Gastroesophageal sphincter (tissue), 4 donors: ENCODE data around the gene KLK11. TPM values are rescaled to one million over a fixed set of nuclear protein-coding genes. Genes with fewer than 3 reads are reported as not detected.

Experiments used
- ATAC-seq: fragments of 150-250 bp; one replicate; pipeline ENCODE4 v1.9.1; 2016; ENCODE audit warnings: mild to moderate bottlenecking, moderate library complexity
- H3K27ac ChIP-seq, 4 donors: fragments of 200-600 bp; sonication (generic) in 3 of 4; 1 replicate in 3 of 4; 2 replicates in 1 of 4; pipeline ENCODE4 v1.5.1; 2016 to 2019
- H3K27me3 ChIP-seq: fragments of 200-600 bp; sonication (generic); one replicate; pipeline ENCODE4 v1.5.1; 2019
- H3K36me3 ChIP-seq, 2 donors: fragments of 200-600 bp; sonication (generic); one replicate each; pipeline ENCODE4 v1.5.1; 2019; ENCODE audit warnings: control low read depth in 1 of 2
- H3K4me1 ChIP-seq, 3 donors: fragments of 200-600 bp; sonication (generic); 1 replicate in 2 of 3; 2 replicates in 1 of 3; pipeline ENCODE4 v1.5.1; 2016 to 2019; ENCODE audit warnings: control low read depth in 2 of 3
- H3K4me3 ChIP-seq, 2 donors: fragments of 200-600 bp; sonication (generic); one replicate each; pipeline ENCODE4 v1.5.1; 2019; ENCODE audit warnings: mild to moderate bottlenecking in 1 of 2, moderate library complexity in 1 of 2
- H3K9me3 ChIP-seq, 3 donors: fragments of 200-600 bp; sonication (generic); one replicate each; pipeline ENCODE4 v1.5.1; 2017 to 2019; ENCODE audit warnings: control low read depth in 2 of 3
- EP300 ChIP-seq: sonication (generic); formaldehyde crosslinking; IDR thresholded peaks from one replicate; pipeline ENCODE4 v1.6.1; 2017; ENCODE audit warnings: antibody characterized with exemption, mild to moderate bottlenecking
- POLR2A ChIP-seq, 2 donors: fragments of 450-650 bp; IDR thresholded peaks; one replicate each; pipeline ENCODE4 v1.6.1; 2017; ENCODE audit warnings: antibody characterized with exemption in 2 of 2, mild to moderate bottlenecking in 2 of 2, moderate library complexity in 1 of 2
- POLR2AphosphoS5 ChIP-seq: sonication (generic); formaldehyde crosslinking; IDR thresholded peaks from one replicate; pipeline ENCODE4 v1.6.1; 2017; ENCODE audit warnings: antibody characterized with exemption
- WGBS, 2 donors: methylation state at CpG; one replicate each; pipeline ENCODE4 v1.1.5; 2018; ENCODE audit warnings: low coverage in 1 of 2; 5-methylcytosine and 5-hydroxymethylcytosine counted together
- total RNA-seq, 4 donors: library from RNA; depleted of rRNA; stranded (reverse); fragments of >200 nt; gene quantifications; one replicate each; pipeline ENCODE4 v1.1.0, GENCODE V29; 2016
- TF ChIP-seq, protein P1 (sequence below), 4 experiments: fragments of 200-600 bp in 2 of 4; fragments of 450-650 bp in 2 of 4; sonication (generic) in 1 of 4; IDR thresholded peaks; one replicate each; pipeline ENCODE4 v1.5.1; 2017 to 2019; ENCODE audit warnings: antibody characterized with exemption in 4 of 4, mild to moderate bottlenecking in 2 of 4, moderate library complexity in 2 of 4

KLK11 gene
- total RNA-seq, 4 donors from 2014 or later = 0.78 to 12.3 TPM; not detected in 2

DNA sequence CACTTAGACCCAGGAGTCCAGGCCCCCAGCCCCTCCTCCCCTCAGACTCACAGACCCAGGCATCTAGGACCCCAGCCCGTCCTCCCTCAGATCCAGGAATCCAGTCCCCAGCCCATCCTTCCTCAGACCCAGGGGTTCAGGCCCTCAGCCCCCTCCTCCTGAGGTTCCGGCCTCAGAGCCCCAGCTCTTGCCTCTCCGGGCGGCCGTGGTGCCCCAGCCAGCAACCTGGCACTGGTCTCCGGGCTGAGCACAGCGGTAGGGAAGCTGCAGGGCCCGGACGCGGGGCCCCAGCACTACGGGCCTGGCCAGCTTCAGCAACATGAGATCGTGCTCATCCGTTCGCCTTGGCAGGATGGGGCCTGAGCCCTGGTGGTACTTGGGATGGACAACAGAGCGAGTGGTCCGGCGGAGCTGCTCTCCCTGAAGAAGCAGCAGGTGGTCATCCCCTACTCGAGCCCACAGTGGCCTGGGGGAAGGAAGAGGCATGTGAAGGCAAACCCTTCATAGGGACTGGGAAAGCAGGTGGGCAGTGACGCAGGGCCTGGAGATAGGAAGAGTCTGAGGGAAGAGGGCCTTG is 10.6 kb downstream of the KLK11 start:
- Histone ChIP-seq H3K27me3 (peaks cover 97% of the 10 kb centered on the region), H3K4me3 (no peak overlapping the region), H3K9me3 (no peaks in the 10 kb centered on the region), H3K27ac (no peak overlapping the region), H3K36me3 (no peaks in the 10 kb centered on the region), H3K4me1 (peaks cover 0 to 31% (median 3%) of the 10 kb centered on the region in 3 donors)
- TF ChIP-seq, protein P1, sequence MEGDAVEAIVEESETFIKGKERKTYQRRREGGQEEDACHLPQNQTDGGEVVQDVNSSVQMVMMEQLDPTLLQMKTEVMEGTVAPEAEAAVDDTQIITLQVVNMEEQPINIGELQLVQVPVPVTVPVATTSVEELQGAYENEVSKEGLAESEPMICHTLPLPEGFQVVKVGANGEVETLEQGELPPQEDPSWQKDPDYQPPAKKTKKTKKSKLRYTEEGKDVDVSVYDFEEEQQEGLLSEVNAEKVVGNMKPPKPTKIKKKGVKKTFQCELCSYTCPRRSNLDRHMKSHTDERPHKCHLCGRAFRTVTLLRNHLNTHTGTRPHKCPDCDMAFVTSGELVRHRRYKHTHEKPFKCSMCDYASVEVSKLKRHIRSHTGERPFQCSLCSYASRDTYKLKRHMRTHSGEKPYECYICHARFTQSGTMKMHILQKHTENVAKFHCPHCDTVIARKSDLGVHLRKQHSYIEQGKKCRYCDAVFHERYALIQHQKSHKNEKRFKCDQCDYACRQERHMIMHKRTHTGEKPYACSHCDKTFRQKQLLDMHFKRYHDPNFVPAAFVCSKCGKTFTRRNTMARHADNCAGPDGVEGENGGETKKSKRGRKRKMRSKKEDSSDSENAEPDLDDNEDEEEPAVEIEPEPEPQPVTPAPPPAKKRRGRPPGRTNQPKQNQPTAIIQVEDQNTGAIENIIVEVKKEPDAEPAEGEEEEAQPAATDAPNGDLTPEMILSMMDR (IDR thresholded peaks at IDR 0.05) = no peak
- no peak for TF ChIP-seq EP300
- TF ChIP-seq POLR2AphosphoS5 = no peak
- no peak for TF ChIP-seq POLR2A (IDR thresholded peaks at IDR 0.05)
- ATAC-seq = no peak
- 90% methylated on average over 2 of the region's 19 CpGs; no CpG with 5 or more reads in 1 of the 2 donors for WGBS, 2 donors

DNA sequence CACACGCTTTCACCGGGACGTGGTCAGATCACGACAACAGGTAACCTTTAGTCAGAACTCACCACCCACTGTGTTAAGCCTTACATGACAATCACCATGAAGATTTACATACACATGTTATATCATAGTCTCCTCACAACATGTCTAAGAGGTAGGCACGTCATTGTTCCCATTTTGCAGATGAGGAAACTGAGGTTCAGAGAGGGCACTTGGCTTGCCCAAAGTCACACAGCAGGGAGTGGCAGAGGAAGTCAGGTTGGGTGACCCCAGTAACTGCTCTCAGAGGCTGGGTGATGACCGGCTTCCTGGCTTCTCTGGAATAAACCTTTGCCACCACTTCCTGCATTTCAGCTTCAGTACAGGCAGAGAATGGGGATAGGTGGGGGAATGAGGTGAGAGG is 12.2 kb downstream of the KLK11 start:
- no peak overlapping the region for H3K27ac ChIP-seq
- peaks cover 0 to 22% (median 3%) of the 10 kb centered on the region in 3 donors for H3K4me1 ChIP-seq
- H3K36me3 ChIP-seq = no peaks in the 10 kb centered on the region
- TF ChIP-seq POLR2AphosphoS5 = no peak
- no peak for TF ChIP-seq EP300
- TF ChIP-seq, protein P1 (IDR thresholded peaks at IDR 0.05) = no peak
- no peak for TF ChIP-seq POLR2A (IDR thresholded peaks at IDR 0.05)
- peaks cover 97% of the 10 kb centered on the region for H3K27me3 ChIP-seq
- no peaks in the 10 kb centered on the region for H3K9me3 ChIP-seq
- H3K4me3 ChIP-seq = no peak overlapping the region
- ATAC-seq = no peak
- WGBS, 2 donors = 95 to 96% methylated on average over 4 to 5 of the region's 6 CpGs

DNA sequence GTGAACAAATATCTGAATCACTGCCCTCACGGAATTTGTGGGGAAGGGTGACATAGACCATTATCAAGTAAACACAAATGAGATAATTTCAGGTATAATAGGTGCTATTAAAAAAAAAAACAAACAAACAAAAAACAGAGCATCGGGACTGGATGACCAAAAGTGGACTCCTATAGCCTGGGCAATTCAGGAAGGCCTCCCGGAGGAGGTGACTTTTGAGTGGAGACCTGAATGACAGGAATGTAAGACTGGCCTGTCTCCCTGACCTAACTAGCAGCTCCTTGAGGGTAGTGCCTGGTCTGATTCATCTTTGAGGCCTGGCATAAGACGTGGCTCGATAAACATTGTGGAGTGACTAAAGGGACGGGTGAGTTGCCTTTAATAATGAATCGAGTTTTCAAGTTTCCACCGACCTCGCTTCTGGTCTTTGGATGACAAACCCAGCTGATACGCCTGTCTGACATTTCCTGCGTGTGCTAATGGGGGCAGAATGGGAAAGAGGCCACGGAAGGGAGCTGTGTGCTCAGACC is 13.7 kb downstream of the KLK11 start:
- Histone ChIP-seq H3K9me3 (no peaks in the 10 kb centered on the region), H3K4me3 (no peak overlapping the region), H3K4me1 (peaks cover 0 to 12% (median 3%) of the 10 kb centered on the region in 3 donors), H3K27me3 (peaks cover 95% of the 10 kb centered on the region), H3K36me3 (no peaks in the 10 kb centered on the region), H3K27ac (no peak overlapping the region)
- no peak for TF ChIP-seq POLR2AphosphoS5
- TF ChIP-seq, protein P1 (IDR thresholded peaks at IDR 0.05) = no peak
- no peak for TF ChIP-seq POLR2A (IDR thresholded peaks at IDR 0.05)
- TF ChIP-seq EP300 = no peak
- WGBS, 2 donors = 77 to 79% methylated on average over 10 of the region's 12 CpGs
- ATAC-seq = no peak

DNA sequence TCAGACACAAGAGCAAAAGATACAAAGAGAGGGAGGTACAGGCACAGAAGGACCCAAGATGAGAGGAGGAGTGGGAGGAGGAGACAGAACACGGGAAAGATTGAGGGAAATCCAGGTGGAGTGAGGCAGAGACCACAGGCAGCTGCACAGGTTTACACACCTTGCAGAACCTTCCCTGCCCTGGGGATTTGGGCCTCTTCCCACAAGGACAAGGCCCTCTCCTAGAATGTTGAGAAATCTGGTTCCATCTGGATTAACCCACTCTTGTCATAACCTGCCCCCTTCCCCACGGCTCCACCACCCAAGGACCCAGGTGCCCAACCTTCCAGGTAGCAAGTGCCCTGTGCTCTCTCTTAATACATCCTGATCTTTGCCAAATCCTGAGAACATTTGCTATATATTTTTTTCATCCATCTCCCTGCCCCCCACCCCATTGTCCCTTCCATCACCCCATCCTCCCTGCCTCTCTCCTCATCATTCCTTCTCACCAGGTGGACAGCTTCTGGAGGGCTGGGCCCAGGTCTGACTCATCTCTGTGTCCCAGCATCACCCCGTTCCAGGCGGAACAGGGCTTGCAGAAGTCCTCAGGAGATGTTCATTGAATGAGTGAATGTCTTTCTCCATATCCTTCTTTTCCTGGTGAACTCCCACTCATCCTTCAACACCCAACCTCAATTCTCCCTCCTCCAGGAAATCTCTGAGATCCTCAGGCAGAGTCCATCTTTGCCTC is 16.2 kb downstream of the KLK11 start:
- WGBS, 2 donors = 70 to 73% methylated on average over 3 to 4 of the region's 4 CpGs
- H3K4me3 ChIP-seq = no peak overlapping the region
- no peak overlapping the region for H3K27ac ChIP-seq
- no peaks in the 10 kb centered on the region for H3K9me3 ChIP-seq
- no peaks in the 10 kb centered on the region for H3K36me3 ChIP-seq
- H3K27me3 ChIP-seq = peaks cover 91% of the 10 kb centered on the region
- TF ChIP-seq EP300 (no peak), POLR2AphosphoS5 (no peak), POLR2A (IDR thresholded peaks at IDR 0.05) (no peak)
- TF ChIP-seq, protein P1 (IDR thresholded peaks at IDR 0.05) = no peak
- H3K4me1 ChIP-seq = no peaks in the 10 kb centered on the region
- ATAC-seq = no peak
